WTC11 (cell line): Measurements from ENCODE around the gene SURF6.

ENCODE experiments used
- CTCF ChIP-seq: fragments of 200-600 bp; IDR thresholded peaks from 2 replicates; pipeline ENCODE4 v1.8.0; 2022; ENCODE audit warnings: antibody characterized with exemption
- FOXP1 ChIP-seq: sonication (generic); formaldehyde crosslinking; IDR thresholded peaks from 2 replicates; pipeline ENCODE4 v1.8.0; 2022; ENCODE audit warnings: missing genetic modification reagents, mild to moderate bottlenecking, moderate library complexity, borderline replicate concordance
- KAT7 ChIP-seq: sonication (generic); formaldehyde crosslinking; IDR thresholded peaks from 2 replicates; pipeline ENCODE4 v1.8.1; 2023; ENCODE audit warnings: missing genetic modification reagents, mild to moderate bottlenecking, borderline replicate concordance
- NR3C1 ChIP-seq: sonication (generic); formaldehyde crosslinking; conservative IDR thresholded peaks from 2 replicates; pipeline ENCODE4 v1.8.1; 2023; ENCODE audit warnings: low read depth, mild to moderate bottlenecking, missing genetic modification reagents

GRCh38 chr9:133340256-133340655 is 4.3 kb upstream of the SURF6 start:
- TF ChIP-seq CTCF (no peak), KAT7 (no peak), NR3C1 (CRISPR knock-in tag) (no peak), FOXP1 (CRISPR knock-in tag) (no peak)
